ENCODE results near the gene HMGXB4. TPM values are rescaled to one million over a fixed set of nuclear protein-coding genes. Genes with fewer than 3 reads are reported as not detected.

Gene HMGXB4
- total and polyA plus RNA-seq, 2 of the 13 experiments (the other 11 are each of a cell fraction or from before 2014, with no cell fraction given): 13.9 to 16.3 TPM

GRCh38 chr22:35312198-35313059 is 55.1 kb downstream of the HMGXB4 start (continued):
- 0 out of 2 replicates have a peak, but pooled peaks have one; percentile 18 for TF ChIP-seq MYPOP (CRISPR knock-in tag; IDR thresholded peaks at IDR 0.05)
- no peak for TF ChIP-seq ZIK1 (CRISPR knock-in tag; IDR thresholded peaks at IDR 0.05; ENCODE audit: borderline replicate concordance, low read depth)
- TF ChIP-seq TCF7 (IDR thresholded peaks at IDR 0.05; ENCODE audit: low read depth): peak; percentile 79
- TF ChIP-seq ZNF224 (CRISPR knock-in tag; IDR thresholded peaks at IDR 0.05): no peak
- TF ChIP-seq, protein P1, sequence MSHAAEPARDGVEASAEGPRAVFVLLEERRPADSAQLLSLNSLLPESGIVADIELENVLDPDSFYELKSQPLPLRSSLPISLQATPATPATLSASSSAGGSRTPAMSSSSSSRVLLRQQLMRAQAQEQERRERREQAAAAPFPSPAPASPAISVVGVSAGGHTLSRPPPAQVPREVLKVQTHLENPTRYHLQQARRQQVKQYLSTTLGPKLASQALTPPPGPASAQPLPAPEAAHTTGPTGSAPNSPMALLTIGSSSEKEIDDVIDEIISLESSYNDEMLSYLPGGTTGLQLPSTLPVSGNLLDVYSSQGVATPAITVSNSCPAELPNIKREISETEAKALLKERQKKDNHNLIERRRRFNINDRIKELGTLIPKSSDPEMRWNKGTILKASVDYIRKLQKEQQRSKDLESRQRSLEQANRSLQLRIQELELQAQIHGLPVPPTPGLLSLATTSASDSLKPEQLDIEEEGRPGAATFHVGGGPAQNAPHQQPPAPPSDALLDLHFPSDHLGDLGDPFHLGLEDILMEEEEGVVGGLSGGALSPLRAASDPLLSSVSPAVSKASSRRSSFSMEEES (CRISPR knock-in tag; IDR thresholded peaks at IDR 0.05): peak; percentile 96
- no peak for TF ChIP-seq ELF4 (CRISPR knock-in tag; IDR thresholded peaks at IDR 0.05; ENCODE audit: borderline replicate concordance)
- no peak for TF ChIP-seq ADNP (CRISPR knock-in tag; IDR thresholded peaks at IDR 0.05)
- TF ChIP-seq ZNF20 (CRISPR knock-in tag; IDR thresholded peaks at IDR 0.05): no peak
- TF ChIP-seq HIVEP1 (CRISPR knock-in tag; IDR thresholded peaks at IDR 0.05): 0 out of 2 replicates have a peak, but pooled peaks have one; percentile 33
- TF ChIP-seq, protein P2, sequence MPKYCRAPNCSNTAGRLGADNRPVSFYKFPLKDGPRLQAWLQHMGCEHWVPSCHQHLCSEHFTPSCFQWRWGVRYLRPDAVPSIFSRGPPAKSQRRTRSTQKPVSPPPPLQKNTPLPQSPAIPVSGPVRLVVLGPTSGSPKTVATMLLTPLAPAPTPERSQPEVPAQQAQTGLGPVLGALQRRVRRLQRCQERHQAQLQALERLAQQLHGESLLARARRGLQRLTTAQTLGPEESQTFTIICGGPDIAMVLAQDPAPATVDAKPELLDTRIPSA (CRISPR knock-in tag; IDR thresholded peaks at IDR 0.05; ENCODE audit: borderline replicate concordance): no peak
- TF ChIP-seq ZNF761 (CRISPR knock-in tag; conservative IDR thresholded peaks at IDR 0.05): 0 out of 2 replicates have a peak, but pooled peaks have one; percentile 68
- no peak for TF ChIP-seq SATB2 (CRISPR knock-in tag; IDR thresholded peaks at IDR 0.05)
- TF ChIP-seq ZNF296 (CRISPR knock-in tag; conservative IDR thresholded peaks at IDR 0.05): no peak
- TF ChIP-seq SRY (CRISPR knock-in tag; IDR thresholded peaks at IDR 0.05): no peak
- TF ChIP-seq, protein P3, sequence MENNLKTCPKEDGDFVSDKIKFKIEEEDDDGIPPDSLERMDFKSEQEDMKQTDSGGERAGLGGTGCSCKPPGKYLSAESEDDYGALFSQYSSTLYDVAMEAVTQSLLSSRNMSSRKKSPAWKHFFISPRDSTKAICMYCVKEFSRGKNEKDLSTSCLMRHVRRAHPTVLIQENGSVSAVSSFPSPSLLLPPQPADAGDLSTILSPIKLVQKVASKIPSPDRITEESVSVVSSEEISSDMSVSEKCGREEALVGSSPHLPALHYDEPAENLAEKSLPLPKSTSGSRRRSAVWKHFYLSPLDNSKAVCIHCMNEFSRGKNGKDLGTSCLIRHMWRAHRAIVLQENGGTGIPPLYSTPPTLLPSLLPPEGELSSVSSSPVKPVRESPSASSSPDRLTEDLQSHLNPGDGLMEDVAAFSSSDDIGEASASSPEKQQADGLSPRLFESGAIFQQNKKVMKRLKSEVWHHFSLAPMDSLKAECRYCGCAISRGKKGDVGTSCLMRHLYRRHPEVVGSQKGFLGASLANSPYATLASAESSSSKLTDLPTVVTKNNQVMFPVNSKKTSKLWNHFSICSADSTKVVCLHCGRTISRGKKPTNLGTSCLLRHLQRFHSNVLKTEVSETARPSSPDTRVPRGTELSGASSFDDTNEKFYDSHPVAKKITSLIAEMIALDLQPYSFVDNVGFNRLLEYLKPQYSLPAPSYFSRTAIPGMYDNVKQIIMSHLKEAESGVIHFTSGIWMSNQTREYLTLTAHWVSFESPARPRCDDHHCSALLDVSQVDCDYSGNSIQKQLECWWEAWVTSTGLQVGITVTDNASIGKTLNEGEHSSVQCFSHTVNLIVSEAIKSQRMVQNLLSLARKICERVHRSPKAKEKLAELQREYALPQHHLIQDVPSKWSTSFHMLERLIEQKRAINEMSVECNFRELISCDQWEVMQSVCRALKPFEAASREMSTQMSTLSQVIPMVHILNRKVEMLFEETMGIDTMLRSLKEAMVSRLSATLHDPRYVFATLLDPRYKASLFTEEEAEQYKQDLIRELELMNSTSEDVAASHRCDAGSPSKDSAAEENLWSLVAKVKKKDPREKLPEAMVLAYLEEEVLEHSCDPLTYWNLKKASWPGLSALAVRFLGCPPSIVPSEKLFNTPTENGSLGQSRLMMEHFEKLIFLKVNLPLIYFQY (CRISPR knock-in tag; IDR thresholded peaks at IDR 0.05; ENCODE audit: borderline replicate concordance): no peak
- TF ChIP-seq NBN (conservative IDR thresholded peaks at IDR 0.05): no peak
- no peak for TF ChIP-seq ZNF549 (CRISPR knock-in tag; IDR thresholded peaks at IDR 0.05)
- TF ChIP-seq WIZ (CRISPR knock-in tag; IDR thresholded peaks at IDR 0.05): no peak
- no peak for TF ChIP-seq E2F5 (CRISPR knock-in tag; conservative IDR thresholded peaks at IDR 0.05)
- TF ChIP-seq PRMT3 (CRISPR knock-in tag; IDR thresholded peaks at IDR 0.05; ENCODE audit: borderline replicate concordance, low read depth): no peak

Measured in HepG2 (cell line).